HG02981 (cell line): Measurements from ENCODE around the gene LEF1.
"Not testable (repeated sequence)": the region's sequence is repeated elsewhere in the genome, so short reads cannot be mapped to it uniquely, and the experiment has no call there.

Source experiments
- ATAC-seq: cut with Tn5 transposase; IDR thresholded peaks from one replicate; pipeline ENCODE4 v1.9.1; 2021; ENCODE audit warnings: mild to moderate bottlenecking, moderate library complexity; ENCODE audit not compliant: unreplicated experiment

LEF1 gene

DNA sequence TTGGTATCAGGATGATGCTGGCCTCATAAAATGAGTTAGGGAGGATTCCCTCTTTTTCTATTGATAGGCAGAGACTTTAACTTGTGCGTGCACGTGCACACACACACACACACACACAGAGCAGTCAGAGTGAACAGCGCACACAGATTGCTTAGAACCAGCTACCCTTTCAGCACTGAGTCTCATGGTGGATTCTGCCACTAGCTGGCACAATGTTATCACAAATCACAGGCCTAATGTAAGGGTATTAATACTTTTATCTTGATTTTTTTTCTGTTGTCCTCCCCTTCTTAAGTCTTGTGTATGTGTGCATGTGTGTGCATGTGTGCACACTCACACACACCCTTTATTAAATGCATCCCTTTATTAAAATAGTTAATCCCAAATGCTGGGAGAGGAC lies 125.8 kb downstream of the LEF1 start:
- ATAC-seq = no peak

DNA sequence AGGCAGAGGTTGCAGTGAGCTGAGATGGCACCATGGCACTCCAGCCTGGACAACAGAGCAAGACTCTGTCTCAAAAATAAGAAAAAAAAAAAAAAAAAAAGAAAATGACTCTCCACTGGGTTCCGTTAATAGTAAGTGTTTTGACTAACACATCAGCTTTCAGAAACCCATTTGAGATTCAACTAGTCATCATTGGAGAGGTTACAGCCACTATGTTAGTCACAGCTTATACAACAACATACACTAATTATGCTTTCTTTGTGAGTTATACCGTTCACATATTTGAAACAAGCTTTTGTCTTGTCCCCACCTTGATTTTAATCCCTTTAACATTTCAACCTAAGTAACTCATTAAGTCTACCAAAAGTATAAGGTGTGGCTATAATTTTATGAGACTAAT lies 130.8 kb downstream of the LEF1 start:
- no peak for ATAC-seq

DNA sequence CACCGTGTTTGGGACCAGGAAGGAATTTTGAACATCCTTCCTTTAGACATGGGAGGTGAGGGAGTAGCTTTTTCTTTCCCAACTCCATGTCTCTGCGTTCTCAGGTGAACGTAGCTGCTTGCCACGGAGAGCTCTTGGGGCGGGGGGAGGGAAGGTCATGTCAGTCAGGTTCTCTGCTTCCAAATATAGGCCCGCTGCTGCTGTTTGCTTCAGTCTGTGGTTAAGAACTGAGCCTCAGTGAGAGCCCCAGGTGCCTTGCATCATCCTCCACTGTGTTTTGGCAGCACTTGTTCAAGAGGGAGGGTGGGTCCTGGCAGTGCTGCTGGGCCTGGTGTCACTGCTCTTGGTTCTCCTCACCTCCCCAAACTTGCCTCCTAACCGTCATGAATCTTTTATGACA lies 132.5 kb downstream of the LEF1 start:
- ATAC-seq = peak; percentile 83

DNA sequence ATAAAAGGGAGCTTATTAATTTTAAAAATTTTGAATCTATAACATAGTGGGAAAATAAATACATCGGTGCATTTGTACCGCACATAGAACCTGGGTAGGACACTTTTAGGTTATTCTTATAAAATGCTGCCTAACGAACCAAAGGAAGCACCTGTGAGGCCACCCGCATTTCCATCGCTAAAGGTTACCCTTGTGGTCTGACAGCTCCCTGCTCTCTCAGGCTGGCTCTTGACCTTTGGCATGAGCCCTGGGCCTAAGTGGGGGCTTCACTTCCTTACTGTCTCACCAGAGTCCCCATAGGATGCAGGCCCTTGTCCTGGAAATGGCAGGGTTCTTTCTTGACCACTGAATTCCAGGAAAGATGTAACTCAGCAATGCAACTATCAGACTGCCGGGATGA lies 133.0 kb downstream of the LEF1 start:
- ATAC-seq = no peak

DNA sequence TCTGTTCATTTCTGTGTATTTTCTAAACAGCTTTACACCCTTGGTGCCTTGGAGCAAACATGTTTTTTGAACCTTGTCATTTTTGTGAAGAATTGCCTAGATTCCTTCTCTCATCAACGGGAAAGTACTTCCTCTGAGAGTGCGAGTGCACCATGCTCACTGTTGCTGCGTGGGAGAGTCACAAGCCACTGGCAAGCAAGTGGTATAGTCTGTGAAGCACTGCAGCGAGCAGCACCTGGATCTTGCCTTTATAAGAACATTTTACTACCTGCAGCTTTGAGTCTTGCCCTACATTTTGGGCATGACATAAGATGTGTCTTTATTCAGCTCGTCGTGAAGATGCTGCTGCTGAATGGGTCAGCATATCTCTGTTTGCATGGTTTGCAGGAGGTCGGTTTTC lies 134.2 kb downstream of the LEF1 start:
- no peak for ATAC-seq

DNA sequence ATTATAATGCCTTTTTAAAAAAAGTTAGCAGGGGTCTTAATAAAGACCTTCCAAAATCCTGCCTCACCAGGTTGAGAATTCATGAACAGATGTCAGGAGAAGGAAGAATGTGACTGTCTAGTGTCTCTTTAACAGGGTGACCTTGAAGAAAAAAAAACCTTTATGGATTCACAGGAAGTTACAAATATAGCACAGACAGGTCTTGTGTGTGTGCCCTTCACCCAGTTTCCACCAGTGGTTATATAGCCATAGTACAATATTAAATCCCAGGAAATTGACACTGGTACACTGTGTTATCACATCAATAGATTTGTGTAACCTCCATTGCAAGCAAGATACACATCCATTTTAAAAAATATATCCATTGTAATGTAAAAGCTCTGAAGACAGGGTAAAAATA lies 135.4 kb downstream of the LEF1 start:
- ATAC-seq = no peak

DNA sequence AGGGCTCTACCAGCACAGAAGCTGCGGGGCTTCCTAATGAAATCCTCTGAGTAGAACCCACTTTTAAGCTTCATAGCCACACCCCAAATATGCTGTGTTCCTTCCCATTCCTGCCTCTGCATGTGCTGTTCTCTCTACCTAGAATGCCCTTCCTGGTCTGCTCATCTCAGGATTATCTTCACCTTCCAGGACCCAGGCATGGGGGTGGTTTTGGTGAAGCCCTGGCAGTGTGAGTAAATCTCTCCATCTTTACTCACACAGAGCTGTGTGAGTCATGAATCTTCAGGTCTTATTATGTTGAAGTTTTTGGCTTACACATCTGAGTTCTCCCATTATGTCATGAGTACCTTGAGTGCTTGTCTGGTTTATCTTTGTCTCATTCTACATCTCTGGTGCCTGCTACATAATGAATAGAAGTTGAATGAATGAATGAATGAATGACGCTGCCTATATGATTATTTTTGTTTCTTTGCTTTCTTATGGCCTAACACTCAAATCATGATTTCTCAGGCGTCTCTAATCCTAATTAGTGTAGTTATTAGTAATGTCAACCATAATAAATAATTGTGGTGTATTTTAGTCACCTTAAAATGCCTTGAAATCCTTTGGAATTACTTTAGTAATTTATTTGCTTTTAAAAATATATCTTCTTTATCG lies 137.2 kb downstream of the LEF1 start:
- no peak for ATAC-seq

DNA sequence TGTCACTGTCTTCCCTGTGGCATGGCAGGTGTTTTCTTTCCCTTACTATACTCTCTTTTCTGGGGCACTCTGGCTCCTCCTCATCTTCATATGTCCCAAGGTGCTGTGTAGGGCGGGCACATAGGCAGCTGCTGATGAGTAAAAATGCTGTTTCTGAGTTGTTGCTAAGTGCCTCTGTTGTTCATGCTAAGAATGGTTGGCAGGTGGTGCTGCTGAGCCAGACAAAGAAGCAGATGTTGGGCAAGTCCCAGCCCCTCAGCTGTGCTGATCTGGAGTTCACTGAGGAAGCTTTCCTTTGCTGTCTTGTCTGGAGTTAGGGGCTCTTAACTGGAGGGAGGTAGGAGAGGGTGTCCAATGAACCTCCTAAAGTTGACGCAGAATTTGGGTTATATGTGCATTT lies 138.4 kb downstream of the LEF1 start:
- peak; percentile 97 for ATAC-seq

DNA sequence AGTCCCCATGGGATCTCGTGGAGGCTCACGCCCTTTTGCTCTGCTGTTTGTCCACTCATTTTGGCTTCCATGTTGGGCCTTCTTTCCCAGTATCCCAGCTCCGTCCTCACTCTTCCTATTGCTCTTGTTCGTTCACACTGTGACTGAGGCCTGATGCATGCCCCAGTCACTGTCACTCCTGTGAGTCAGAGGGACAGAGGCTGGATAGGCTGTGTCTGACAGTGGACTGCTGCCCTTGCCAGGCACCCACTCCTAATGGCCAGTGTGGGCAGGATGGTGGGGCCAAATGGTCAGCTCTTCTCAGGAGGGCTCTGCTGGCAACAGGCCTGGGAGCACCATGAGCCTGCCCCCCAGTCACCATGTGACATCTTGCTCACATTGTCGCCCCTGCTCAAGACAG lies 139.0 kb downstream of the LEF1 start:
- ATAC-seq = no peak

DNA sequence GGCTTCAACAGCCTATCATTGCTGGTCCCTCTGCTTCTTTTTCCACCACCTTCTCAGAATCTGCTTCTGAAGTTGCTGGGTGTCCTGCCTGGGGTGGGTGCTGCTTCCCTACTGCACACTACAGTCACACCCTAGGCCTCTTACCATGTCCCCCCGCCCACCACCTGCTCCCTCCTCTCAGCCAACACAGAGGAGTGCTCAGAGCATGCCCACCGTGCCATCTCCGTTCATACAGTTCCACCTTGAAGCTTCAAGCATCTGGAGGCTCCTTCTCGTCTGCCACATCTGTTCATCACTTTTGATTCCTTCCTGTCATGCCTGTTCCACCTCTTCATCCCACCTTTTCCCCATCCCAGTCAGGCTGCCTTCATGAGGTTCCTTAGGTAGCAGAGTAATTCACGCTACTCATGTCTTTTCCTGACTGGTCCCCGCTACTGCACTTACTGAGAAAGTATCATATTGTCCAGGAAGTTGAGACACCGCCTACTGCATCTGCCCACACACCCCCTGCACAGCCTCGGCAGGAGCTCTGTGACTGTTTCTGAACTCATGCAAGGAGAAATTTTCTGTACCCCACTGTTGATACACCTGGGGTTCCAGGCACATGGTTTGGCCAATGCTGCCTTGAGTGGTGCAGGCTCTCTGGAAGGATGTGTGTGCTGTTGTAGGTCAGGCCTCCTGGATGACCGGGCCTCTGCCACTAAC lies 139.6 kb downstream of the LEF1 start:
- no peak for ATAC-seq

DNA sequence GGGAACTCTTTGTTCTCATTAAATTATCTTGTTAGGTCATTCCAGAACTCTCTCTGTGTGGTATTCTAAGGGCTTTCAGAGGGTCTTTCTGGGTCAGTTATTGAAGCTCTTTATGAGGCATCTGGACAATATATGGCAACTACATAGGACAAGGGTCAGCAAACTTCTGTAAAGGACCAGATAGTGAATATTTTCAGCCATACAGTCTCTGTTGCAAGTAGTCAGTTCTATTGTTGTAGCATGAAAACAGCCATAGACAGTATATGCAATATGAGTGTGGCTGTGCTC lies 143.9 kb downstream of the LEF1 start:
- ATAC-seq = no peak

DNA sequence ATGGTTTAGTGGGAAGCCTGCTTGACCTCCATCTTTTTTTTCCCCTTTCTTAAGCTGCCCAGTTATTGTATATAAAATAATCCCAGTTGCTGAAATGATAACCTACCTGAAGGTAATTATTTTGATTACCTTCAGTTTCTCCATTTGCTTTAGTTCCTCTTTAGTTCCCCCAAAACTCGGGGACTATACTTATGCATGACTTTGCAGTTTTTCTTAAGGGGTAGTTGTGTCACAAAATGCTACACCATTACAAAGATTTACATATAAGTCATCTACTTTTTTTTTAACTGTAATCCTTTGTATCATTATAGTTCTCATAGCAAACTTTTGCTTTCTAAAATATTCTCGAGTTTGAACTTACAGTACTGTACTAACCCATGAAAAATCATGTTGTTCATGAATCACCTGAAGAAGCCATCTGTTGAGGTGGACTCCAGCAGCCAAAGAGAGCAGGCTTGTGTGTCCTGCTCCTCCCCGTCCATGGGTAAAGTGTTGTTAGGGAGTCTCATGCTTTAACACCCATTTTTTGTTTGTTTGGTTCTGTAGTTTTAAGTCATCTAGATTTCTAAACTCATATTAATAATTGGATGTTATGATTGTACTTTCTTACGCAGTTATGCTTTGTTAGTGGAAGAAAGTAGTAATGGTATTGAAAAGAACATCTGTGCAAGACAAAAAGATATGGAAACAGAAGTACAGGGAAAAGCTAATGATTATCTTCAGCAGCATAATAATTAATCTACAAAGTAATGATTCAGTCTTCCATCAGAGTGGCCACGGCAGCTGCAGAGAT lies 144.5 kb downstream of the LEF1 start:
- ATAC-seq = no peak

DNA sequence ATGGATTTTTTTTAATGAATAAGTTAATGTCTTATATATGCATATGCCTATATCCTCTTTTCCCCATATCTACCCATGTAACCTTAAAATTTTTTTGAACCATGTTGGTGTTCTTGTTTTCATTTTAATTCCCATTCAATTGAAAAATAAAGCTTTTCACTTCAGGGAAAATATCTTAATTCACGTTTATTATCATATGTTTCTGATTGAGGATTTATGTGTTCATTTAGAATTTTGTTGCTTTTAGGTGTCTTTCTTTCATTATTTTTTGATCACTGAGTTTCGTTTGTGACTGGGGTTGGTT lies 149.9 kb downstream of the LEF1 start:
- ATAC-seq = no peak

DNA sequence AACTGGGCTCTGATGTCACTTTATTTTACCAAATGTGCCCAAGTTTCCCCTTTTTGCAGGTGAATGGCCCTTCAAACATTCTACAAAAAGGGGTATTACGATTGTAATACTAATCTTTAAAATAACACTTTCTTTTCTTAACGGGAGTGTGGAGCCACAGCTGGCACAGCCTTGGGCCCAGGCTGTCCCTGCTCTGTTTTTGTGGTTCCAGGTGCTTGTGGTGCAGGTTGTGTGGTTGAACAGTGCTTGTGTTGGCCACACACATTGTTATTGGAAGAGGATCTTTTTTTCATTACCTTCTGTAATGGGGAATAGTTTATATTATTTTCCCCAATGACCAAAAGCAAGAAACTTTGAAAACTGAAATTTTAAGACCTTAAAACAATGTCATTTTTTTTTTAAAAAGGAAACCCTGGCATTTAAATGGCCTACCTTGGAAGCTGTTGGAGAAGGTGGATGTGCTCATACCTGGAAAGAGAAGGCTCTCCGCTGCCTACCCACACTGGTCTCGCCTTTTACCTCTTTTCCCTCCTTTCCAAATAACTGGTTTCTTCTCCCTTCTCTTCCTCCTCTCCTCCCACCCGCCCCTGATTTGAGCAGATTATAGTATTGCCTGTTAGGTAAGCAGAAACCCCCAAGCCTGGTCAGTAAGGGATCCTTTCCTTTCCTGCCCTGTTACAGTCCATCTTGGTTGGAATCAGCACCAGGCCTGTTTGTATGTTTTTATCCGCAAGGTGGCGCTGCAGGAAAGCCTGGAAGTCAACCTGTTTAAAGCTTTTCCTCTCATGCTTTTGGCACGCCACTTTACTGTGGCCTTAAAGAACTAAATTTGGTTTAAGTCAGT lies 150.5 kb downstream of the LEF1 start:
- ATAC-seq = peak; percentile 79

DNA sequence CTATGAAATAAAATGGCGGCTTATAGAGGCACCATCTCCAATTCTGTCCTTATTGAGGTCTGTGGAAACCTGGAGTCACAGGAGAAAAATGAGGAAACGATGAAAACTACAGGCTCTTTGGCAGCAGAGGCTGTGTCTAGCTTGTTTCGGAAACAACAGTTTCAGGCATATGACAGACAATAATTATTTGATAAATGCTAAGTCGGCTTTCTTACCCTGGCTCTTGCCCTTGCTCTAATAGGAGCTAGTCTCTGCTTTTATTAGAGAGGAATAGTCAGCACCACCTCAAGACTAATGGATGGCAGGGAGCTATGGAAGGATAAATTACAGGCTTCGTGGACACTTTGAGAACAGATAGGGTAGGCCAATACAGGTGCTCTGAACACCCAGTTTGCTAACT lies 154.8 kb downstream of the LEF1 start:
- ATAC-seq = no peak

DNA sequence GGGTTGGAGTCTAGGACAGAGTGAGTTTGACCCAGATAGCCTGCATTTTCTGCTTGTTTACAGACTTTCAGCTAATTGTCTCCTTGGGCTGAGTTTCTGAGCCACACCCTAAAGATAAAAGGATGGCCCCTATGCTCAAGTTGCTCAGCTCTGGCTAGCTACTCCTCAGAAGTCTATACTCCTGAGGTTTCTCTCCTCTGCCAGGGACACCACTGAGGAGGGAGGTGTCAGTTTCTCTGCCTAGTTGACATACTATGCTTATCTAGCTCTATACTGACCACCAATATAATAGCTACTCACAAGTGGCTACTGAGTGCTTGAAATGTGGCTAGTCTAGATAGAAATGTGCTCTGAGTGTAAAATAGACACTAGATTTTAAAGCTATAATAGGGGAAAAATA lies 155.4 kb downstream of the LEF1 start:
- no peak for ATAC-seq

DNA sequence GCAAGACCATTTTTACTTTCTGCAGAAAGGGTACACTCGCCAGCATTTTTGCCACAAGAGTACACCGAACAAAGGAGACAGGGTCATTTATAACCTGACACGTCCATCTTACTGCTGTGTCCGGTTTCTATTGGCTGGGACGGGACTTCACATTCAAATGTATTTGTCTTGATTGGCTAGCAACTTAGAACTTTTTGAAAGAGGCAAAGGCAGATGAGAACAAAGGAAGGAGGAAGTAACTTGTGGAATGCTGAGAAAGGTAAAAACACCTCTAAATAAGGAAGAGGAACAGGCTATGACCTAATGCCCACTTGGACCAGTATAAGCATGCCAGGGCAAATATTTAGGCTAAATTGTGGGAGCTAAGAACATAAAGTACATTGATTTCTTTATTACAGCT lies 156.3 kb downstream of the LEF1 start:
- not testable (repeated sequence) for ATAC-seq

DNA sequence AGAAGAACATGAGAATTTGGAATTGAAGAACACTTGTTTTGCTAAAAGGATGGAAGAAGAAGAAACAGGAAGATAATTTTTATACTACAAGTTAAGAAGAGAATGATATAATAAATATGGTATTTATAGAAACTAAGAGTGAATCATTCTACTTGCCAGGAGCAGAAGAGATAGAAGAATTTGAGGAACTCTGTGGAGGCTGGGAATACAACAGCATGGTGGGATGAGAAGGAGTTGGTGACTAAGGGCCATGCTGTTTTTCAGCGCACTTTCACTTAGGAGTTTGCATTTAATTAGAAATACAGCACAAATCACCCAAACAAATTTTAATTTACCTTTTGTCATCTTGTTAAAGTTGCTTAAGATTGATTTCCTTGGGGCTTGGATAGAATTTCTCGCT lies 158.6 kb downstream of the LEF1 start:
- no peak for ATAC-seq

DNA sequence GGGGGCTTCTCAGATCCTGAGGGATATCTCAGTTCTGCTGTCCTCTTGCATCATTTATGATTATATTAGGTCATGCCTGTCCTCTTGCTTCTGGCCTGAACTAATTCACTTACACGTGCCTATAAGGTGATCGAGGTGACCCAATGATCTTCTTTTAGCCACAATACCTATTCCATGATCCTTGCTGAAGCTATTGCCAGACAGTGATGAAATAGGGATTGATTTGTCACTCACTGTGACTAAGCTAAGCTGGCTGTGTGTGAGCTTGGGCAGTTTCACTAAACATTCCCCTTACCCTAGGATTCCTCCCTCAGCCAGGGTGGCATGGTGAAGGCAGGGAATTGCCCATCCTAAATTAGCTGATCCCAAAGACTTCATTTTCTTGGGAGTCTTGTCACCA lies 160.0 kb downstream of the LEF1 start:
- ATAC-seq = no peak

DNA sequence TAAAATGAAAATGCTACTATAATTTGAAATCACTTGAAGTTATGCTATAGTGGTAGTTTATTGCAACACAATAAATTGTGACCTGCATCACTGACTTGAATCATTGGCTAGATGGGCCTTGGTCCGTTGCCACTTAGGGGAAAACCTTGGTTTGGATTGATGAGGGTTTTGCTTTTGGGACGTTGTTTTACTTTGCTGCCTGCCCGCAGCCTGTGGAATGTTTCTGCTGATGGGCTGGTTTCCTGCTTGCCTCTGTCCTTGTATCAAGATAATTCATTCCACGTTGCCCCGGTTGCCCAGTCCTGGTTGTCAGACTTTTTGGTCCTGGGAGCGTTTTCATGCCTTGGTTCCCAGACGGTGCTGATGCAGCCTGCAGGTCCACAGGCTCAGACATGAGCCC lies 160.7 kb downstream of the LEF1 start:
- no peak for ATAC-seq

DNA sequence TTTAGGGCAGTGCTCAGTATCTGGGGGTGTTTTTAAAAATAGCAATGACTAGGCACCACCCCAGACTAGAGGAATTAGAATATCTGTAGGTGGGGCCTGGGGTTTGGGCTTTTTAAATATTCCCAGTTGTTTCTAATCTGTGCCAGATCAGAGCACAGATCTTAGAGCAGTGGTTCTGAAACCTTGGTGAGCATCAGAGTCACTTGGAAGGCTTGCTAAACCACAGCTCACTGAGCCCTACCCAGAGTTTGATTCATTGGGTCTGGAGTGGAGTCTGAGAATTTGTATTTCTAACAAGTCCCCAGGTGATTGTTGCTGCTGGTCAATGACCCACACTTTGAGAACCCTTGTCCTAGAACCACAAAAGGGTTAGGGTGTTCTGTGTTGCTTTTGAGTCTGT lies 162.4 kb downstream of the LEF1 start:
- no peak for ATAC-seq

DNA sequence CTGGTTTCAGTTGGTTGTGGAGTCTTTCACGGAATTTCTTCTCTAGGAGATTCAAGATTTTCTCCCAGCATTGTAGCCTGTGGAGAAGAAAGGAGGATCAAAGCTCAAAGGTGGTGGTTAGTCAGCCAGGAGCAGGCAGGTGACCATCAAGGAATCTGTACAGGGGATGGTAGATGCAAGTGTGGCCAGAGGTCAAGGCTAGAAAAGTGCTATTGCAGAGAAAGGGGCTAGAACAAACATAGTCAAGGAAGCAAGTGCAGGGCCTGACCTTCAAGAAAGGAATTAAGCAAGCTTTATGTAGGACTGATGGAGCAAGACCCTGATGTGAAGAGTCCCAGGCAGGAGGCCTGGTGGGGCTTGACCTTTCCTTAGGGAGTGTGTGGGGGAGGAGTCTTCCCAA lies 162.9 kb downstream of the LEF1 start:
- ATAC-seq = no peak
